ENCODE results near the gene PNPLA3. TPM values are rescaled to one million over a fixed set of nuclear protein-coding genes. Genes with fewer than 3 reads are reported as not detected.

PNPLA3 gene
- total RNA-seq, 1 experiment from 2014 or later: 4.9 TPM

- Histone ChIP-seq H3K27ac (ENCODE audit: low read length) (no peak overlapping the region), H3K36me3 (ENCODE audit: control insufficient read depth, insufficient read depth, low read length) (peaks cover 3% of the 10 kb centered on the region), H3K4me1 (ENCODE audit: control insufficient read depth, insufficient read depth, low read length) (no peaks in the 10 kb centered on the region), H3K9me3 (ENCODE audit: control insufficient read depth, insufficient read depth, low read depth, low read length) (no peaks in the 10 kb centered on the region), H3K4me3 (ENCODE audit: low read depth in 2 of 2, low read length in 2 of 2) (no peak overlapping the region), H3K27me3 (ENCODE audit: control insufficient read depth, insufficient read depth, low read length) (no peaks in the 10 kb centered on the region)
- TF ChIP-seq TCF7L2 (IDR thresholded peaks at IDR 0.05; ENCODE audit: low read depth, low read length) (no peak), CTCF (IDR thresholded peaks at IDR 0.05) (no peak), SIN3A (IDR thresholded peaks at IDR 0.05; ENCODE audit: borderline replicate concordance, insufficient read depth, low read depth, low read length) (no peak), POLR2AphosphoS5 (IDR thresholded peaks at IDR 0.05; ENCODE audit: low read depth, low read length) (no peak)
- TF ChIP-seq, protein P1, sequence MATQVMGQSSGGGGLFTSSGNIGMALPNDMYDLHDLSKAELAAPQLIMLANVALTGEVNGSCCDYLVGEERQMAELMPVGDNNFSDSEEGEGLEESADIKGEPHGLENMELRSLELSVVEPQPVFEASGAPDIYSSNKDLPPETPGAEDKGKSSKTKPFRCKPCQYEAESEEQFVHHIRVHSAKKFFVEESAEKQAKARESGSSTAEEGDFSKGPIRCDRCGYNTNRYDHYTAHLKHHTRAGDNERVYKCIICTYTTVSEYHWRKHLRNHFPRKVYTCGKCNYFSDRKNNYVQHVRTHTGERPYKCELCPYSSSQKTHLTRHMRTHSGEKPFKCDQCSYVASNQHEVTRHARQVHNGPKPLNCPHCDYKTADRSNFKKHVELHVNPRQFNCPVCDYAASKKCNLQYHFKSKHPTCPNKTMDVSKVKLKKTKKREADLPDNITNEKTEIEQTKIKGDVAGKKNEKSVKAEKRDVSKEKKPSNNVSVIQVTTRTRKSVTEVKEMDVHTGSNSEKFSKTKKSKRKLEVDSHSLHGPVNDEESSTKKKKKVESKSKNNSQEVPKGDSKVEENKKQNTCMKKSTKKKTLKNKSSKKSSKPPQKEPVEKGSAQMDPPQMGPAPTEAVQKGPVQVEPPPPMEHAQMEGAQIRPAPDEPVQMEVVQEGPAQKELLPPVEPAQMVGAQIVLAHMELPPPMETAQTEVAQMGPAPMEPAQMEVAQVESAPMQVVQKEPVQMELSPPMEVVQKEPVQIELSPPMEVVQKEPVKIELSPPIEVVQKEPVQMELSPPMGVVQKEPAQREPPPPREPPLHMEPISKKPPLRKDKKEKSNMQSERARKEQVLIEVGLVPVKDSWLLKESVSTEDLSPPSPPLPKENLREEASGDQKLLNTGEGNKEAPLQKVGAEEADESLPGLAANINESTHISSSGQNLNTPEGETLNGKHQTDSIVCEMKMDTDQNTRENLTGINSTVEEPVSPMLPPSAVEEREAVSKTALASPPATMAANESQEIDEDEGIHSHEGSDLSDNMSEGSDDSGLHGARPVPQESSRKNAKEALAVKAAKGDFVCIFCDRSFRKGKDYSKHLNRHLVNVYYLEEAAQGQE (IDR thresholded peaks at IDR 0.05; ENCODE audit: insufficient read depth in 1 of 2, low read depth in 2 of 2, low read length in 1 of 2): no peak
- DNase-seq (ENCODE audit: low read depth, low spot score): no peak
- BruUV-seq (replicated peaks): no TSS peak
- in situ Hi-C loops (cut with HindIII; ENCODE audit: low pct_unique_long_range_greater_than_20kb, low sequenced_read_pairs) (no loop called here), intact Hi-C loops (cut with micrococcal nuclease; ENCODE audit: unreplicated experiment) (no loop called here)
- CTCF ChIA-PET: no interaction called here
- no peak for ATAC-seq
- POLR2A ChIA-PET: no interaction called here
Observed at GRCh38 chr22:43975041-43975440, 51.4 kb downstream of the PNPLA3 start.

GRCh38 chr22:43976861-43977795 lies 53.5 kb downstream of the PNPLA3 start:
- no peaks in the 10 kb centered on the region for H3K9me3 ChIP-seq (ENCODE audit: control insufficient read depth, insufficient read depth, low read depth, low read length)
- H3K4me1 ChIP-seq (ENCODE audit: control insufficient read depth, insufficient read depth, low read length): no peaks in the 10 kb centered on the region
- intact Hi-C loops (cut with micrococcal nuclease; ENCODE audit: unreplicated experiment) (no loop called here), in situ Hi-C loops (cut with HindIII; ENCODE audit: low pct_unique_long_range_greater_than_20kb, low sequenced_read_pairs) (no loop called here)
- CTCF ChIA-PET: no interaction called here
- H3K4me3 ChIP-seq (ENCODE audit: low read depth in 2 of 2, low read length in 2 of 2): no peak overlapping the region
- no peak for DNase-seq (ENCODE audit: low read depth, low spot score)
- POLR2A ChIA-PET: no interaction called here
- no peaks in the 10 kb centered on the region for H3K27me3 ChIP-seq (ENCODE audit: control insufficient read depth, insufficient read depth, low read length)
- BruUV-seq (replicated peaks): no TSS peak
- ATAC-seq: no peak
- TF ChIP-seq POLR2AphosphoS5 (IDR thresholded peaks at IDR 0.05; ENCODE audit: low read depth, low read length) (no peak), CTCF (IDR thresholded peaks at IDR 0.05) (no peak), SIN3A (IDR thresholded peaks at IDR 0.05; ENCODE audit: borderline replicate concordance, insufficient read depth, low read depth, low read length) (no peak), TCF7L2 (IDR thresholded peaks at IDR 0.05; ENCODE audit: low read depth, low read length) (no peak)
- TF ChIP-seq, protein P1 (IDR thresholded peaks at IDR 0.05; ENCODE audit: insufficient read depth in 1 of 2, low read depth in 2 of 2, low read length in 1 of 2): no peak
- no peak overlapping the region for H3K27ac ChIP-seq (ENCODE audit: low read length)
- peaks cover 3% of the 10 kb centered on the region for H3K36me3 ChIP-seq (ENCODE audit: control insufficient read depth, insufficient read depth, low read length)

All from Panc1 (cell line).